Stimulated activated CD4-positive, alpha-beta T cell treated with anti-CD3 and anti-CD28 coated beads, Interleukin-12 subunit alpha, Interleukin-12 subunit beta, amount 100 ng/mL, for 4 hours (primary cell): ENCODE data around the gene OR10G8.
A peak's percentile ranks its signal among the peaks of the same experiment; 100 is the strongest.
"Not testable (repeated sequence)": the region's sequence is repeated elsewhere in the genome, so short reads cannot be mapped to it uniquely, and the experiment has no call there.

Experiments used
- DNase-seq: peaks from one replicate; pipeline ENCODE4 v3.0.0-alpha.2; 2020

The OR10G8 gene, protein sequence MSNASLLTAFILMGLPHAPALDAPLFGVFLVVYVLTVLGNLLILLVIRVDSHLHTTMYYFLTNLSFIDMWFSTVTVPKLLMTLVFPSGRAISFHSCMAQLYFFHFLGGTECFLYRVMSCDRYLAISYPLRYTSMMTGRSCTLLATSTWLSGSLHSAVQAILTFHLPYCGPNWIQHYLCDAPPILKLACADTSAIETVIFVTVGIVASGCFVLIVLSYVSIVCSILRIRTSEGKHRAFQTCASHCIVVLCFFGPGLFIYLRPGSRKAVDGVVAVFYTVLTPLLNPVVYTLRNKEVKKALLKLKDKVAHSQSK

DNA sequence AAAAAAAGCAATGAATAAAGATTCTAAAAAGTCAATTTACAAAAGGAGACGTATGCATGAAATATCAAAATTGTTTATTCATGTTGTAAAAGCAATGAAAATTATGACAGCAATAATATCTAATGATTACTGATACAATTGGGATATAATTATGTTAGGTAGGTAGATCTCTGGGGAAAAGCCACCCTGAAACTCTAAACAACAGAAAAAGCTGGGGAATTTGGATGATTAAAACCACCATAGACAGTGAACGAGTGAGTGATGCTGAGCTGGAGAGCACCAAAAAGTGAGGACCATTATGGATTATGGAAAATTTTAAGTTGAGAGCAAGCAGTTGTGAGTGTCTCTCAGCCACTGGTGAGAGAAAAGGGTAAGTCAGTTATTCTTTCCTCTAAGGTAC is at the start of gene OR10G8:
Gene OR10G8, plus strand, starts transcription at position 301 of the 400 bp plus-strand sequence. CDS start 2,825 bp downstream, outside the sequence.
- no peak for DNase-seq

DNA sequence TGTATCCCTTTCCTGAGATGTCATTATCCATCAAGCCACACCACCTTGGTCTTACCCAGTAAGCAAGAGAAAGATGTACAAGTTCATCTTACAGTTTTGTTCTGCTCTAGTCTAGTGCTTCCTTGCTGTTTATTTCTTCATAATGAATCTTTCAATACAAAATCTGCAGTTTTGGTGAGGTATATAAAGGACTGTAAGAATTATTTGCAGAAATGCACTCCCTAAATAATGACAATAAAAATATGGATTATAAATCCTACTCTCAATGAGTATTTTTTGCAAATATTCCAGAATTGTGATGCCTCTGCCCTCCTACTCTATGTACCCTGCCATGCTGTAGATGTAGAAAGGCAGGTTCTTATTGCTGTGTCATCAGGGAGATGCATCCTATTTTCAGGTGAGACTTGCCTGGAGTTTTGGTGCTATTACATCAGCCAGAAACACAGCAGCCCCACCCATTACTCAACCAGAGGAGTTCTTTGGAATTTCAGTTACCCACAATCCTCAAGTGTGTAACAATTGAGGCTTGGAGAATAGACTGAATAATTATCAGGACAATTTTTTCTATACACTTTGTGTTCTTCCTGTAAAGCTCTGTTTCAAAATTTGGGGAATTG is 48.8 kb upstream of the OR10G8 start, which contains the start of gene OR10S1:
Gene OR10S1, minus strand, starts transcription at position 51 of the 617 bp plus-strand sequence. CDS start 117 bp downstream, outside the sequence.
- no peak for DNase-seq

DNA sequence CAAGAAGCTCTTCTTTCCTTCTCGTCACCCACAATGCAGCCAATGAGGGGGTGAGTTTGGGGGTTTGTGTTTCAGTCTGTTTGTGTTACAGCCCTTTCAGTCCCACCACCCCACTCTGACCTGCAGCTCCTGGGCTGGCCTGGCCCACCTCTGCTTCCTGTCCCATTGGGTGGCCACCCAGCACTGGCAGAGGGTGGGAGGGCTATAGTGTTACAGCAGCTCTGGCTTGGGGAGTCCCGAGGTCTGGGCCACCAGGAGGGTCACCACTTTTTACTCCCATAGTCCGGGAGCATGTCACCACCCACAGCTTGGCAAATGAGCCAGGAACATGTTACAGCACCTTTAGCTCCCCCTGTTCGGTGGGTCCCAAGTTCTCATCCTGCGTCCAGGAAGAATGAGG is 47.3 kb upstream of the OR10G8 start:
- DNase-seq: no peak

DNA sequence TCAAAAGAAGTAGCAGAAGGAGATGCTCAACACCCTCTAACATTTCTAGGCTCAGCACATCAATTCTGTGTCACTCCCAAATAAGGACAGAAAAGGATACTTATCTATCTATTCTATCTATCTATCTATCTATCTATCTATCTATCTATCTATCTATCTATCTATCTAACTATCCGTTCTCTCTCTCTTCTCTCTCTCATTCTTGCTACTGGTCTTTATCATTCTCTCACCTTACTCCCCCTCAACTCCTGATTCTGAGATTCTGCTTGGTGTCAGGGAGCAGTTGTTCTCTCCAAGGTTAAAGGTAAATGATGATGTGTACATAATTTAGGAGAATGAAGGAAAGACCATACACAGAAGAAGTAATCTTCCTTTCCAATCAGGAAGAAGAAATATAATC is 31.5 kb upstream of the OR10G8 start, which contains the start of gene OR10G6:
Gene OR10G6, minus strand, starts transcription at position 43 of the 400 bp plus-strand sequence. Its CDS starts 0 bp downstream, at position 43.
- DNase-seq: no peak

DNA sequence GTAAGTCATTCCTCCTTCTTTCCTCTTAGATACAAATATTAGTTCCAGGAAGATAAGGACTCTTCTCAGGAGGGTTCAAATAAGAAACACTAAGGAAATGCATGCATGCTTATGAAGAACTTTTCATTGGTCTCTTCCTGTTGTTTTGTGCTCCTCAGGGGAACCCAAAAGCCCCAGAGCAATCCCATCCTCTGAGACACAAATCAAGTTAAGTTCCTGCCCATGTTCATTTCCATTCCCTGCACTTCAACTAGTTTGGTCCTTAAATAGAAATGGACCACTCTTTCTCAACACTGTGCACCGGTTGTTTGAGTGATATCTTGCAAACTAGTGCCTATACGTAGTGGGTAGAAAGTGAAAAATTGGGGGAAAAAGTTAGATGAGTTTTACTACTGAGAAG is 13.9 kb upstream of the OR10G8 start, which contains the start of gene OR10G4:
Gene OR10G4, plus strand, starts transcription at position 301 of the 400 bp plus-strand sequence. CDS start 2,578 bp downstream, outside the sequence.
- DNase-seq: no peak

DNA sequence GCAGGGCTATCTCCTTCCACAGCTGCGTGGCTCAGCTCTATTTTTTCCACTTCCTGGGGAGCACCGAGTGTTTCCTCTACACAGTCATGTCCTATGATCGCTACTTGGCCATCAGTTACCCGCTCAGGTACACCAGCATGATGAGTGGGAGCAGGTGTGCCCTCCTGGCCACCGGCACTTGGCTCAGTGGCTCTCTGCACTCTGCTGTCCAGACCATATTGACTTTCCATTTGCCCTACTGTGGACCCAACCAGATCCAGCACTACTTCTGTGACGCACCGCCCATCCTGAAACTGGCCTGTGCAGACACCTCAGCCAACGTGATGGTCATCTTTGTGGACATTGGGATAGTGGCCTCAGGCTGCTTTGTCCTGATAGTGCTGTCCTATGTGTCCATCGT is 10.8 kb upstream of the OR10G8 start:
- not testable (repeated sequence) for DNase-seq

DNA sequence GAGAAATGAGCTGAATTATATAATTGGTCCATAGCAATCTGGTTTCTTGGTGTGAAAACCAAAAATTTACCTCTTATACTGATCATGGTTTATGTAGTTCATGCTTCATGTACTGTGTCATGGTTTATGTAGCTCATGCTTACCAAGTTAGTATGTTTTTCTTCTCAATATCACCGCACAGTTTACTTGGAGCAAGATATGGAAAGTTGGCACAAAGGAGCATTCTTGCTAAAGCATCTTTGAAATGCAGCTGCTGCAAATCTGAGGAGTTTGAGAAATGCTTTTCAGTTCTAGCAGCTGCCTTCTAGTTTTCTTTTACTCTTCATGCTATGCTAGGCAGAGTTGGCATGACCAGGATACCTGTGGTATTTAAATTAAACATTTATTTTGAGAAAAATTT is 10.1 kb downstream of the OR10G8 start:
- no peak for DNase-seq

DNA sequence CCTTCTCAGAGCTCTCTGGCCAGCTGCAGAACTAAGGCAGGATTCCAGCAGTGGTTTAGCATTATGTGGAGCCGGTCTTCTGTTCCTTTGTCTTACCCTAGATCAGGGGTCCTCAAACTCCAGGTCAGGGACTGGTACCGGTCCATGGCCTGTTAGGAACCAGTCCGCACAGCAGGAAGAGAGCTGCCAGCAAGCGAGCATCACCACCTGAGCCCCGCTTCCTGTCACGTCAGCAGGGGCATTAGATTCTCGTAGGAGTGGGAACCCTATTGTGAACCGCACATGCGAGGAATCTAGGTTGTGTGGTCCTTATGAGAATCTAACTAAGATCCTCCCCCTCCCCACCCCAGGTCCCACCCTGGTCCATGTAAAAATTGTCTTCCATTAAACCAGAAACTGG is 13.0 kb downstream of the OR10G8 start:
- no peak for DNase-seq

DNA sequence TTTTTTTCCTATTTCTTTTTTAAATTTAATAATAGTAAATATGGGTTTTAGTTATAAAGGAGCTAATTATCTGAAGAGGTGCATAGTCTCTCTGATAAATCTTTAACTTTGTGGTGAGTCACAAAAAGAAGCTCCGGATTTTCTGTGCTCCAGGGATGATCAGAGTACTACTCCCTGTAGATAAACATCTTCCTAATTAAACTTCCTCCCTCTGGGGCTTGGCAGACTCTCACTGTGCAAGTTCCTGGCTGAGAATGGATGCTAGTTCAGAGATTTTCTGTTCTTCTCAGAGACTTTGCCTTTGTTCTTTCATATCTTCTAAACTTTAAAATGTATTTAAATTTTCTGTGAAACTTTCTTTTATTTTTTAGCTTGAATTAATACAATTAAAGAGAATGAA is 14.7 kb downstream of the OR10G8 start, which contains the start of gene OR10G7:
Gene OR10G7, minus strand, starts transcription at position 72 of the 400 bp plus-strand sequence. CDS start 2,324 bp downstream, outside the sequence.
- no peak for DNase-seq

DNA sequence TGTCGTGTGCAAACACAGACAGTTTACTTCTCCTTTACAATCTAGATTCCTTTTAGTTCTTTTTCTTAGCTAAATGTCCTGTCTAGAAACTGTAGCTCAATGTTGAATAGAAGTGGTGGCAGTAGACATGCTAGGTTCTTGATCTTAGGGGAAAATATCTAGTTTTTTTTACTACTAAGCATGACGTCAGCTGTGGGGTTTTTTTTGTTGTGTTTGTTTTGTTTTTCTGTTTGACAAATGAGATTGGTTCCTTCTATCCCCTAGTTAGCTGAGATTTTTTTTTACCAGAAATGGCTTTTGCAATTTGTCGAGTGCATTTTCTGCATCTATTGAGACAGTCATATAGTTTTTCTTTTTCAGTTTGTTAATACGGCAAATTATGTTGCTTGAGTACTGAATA is 16.8 kb downstream of the OR10G8 start:
- DNase-seq: no peak

DNA sequence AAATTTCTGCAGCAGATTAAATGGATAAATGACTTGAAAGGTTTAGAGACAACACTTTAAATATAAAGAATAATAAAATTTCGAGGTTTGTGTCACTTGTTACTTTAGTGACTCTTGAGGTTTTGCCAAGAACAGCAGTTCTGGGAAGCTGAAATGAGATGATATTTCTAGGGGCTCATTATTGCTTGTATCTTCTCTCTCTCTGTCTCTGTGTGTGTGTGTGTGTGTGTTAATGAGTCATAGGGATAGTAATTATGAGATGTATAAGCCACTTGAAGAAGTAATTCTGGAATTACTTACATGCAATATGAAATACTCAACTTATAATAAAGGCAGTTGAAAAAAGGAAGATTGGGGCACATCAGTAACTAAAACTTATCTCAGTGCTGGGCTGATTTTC is 24.1 kb downstream of the OR10G8 start:
- DNase-seq: no peak

DNA sequence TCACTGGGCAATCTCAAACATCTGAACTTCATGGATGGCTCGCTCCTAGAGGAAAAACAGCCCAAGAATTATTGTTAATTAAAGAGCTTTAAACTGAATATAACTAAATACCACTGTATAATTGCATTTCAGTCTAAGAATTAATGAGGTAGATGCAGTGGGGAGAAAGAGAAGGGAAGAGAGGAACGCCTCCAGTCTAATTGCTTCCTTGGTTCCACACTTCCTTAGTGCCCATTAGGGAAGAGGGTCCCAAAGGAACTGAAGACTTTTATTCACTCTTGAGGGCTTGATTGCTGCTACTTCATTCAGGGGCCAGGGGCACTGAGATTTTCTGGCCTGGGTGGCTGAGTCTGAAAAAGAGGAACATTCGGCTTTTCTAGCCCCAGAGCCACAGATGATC is 26.4 kb downstream of the OR10G8 start:
- DNase-seq: no peak

DNA sequence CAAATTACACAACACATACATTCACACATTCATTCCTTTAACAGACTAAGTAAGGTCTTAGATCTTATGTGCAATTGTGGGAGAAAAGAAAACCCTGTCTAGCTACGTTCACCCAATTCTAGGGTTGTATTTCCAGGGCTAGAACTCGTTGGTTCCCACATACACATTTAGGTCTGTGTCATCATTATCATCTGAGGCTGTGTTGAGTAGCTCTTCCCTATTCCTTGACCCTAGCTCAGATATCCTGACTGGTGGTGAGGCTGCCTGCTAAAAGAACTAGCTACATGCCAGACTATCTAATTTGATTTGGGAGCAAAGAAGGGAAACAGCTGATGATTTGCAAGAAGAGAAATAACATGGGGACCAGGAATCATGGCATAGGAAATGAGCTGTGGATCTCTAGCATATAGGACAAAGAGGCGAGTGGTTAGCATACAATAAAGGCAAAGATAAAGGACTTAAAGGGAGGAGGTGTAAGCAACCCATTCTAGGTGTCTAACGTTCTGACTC is 42.1 kb downstream of the OR10G8 start:
- no peak for DNase-seq

DNA sequence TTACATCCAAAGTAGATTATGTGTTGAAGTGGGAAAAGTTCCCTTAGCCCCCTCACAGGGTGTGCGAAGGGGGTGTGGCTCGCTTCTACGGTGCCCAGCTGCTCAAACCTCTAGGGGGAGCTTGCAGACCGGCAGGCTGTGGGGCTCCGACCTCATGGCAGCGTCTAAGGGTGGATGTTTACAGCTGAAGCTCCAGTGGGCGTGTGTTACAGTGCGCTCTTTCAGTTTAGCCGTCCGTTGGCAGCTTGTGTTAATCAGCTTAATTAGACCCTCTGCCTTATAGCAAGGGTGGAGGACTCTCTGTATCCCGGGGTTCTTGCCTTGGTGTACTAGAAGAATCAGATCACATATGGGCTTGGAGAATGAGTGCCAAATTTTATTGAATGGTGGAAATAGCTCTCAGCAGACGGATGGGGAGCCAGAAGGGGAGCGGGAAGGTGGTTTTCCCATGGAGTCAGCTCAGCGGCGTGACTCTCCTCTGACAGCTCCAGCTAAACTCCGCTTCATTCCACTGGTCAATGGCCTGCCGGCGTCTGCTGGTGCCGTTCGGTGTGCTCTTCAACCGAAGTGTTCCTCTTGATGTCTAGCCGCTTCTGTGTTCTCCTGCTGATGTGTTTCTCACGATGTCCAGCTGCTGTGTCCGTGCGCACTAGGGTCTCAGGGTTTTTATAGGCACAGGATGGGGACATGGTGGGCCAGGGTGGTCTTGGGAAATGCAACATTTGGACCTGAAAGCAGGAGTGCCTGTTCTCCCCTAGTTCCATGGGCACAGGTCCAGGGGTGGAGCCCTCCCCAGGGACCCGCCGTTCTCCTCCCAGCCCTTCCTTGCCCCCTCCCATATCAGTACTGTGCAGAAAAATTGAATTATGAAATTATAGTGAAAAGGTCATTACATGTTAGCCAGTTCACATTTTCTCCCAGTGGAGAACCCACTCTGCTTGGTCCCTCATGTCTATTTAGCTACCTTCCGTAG is 43.1 kb downstream of the OR10G8 start:
- DNase-seq: peak; percentile 24

DNA sequence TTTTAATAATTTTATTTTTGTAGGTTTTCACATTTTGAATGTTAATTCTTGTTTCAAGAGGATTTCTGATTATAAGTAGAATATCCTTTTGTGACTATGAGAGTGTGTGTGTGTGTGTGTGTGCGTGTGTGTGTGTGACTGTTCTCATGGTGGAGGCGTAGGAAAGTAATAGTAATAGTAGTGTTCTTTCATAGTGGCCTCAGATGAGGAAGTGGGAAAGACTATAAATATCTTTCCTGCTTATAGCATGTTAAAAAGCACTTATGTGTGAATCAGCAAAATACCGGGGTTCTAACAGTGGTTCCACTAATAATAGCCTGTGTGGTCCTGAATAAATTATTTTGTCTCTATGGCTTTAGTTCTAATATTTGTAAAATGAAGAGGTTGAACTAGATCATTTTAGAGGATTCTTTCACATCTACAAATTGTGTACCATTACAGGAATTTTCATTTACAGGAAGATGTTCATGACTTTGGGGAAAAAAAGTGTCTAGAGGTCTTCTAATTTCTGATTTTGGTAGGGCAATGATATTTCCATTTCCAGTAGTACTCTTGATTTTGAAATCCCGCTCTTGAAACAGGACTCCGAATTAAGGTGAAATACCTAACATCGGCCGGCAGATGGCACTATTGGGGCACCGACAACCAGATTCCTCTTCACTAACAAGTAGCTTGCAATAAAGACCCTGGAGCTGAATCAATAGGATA is 44.5 kb downstream of the OR10G8 start:
- peak; percentile 59 for DNase-seq

DNA sequence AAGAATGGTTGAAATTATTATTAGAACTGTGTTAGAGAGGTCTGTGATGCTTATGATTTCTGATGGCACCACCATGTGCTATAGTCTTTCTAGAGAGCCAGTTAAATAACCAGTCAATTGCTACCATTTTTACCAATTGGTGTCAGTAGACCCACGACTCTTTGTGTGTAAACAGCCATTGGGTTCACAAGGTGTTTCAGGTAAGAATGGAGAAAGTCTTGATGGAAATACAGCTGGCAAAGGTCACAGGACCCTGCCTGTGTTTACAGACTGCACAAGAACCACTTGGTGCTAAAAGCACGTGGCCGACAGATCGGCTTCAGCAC is 45.0 kb downstream of the OR10G8 start:
- DNase-seq: no peak

DNA sequence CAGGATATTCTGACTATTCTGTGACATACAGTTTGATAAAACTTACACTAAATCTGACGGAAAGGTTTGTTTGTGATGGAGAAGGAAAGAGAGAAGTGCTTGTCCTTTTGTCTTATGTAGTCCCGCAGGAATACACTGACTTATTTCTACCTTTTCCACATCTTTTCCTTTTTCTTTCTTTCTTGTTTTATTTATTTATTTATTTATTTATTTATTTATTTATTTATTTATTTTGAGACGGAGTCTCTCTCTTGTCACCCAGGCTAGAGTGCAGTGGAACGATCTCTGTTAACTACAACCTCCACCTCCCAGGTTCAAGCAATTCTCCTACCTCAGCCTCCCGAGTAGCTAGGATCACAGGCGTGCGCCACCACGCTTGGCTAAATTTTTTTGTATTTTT is 45.5 kb downstream of the OR10G8 start:
- no peak for DNase-seq

DNA sequence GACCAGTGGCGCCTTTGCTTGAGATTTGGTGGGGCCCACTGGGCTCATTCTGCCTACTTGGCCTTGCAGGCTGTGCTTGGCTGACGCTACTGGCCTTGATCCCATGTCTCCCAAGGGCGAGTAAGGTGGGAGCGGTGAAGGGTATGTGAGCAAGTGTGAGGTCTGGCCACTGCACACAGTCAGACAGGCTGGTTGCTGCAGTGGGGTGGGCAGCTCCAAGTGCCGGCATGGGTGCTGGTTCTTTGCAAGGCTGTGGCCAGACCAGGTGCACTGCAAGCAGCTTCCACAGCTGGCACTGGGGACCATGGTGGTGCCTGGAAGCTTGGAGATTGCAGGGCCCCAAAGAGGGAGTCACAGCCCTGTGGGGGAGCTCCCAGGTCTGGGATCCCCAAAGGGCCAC is 48.0 kb downstream of the OR10G8 start:
- no peak for DNase-seq

DNA sequence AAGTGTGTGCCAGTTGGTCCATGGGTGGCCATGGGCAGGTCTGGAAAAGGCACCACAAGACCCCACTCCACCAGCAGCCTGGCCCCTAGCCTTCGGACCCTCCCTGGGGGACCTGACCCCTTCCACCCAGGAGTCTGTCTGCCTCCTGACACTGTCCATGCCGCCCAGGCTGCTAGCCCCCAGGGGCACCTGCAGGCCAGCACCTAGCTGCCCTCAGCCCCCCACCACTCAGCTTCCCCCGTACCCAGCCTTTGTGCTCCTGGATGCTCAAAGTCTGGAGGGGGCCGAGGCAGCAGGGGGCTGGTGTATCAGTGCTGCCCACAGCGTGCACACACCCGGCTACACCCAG is 48.9 kb downstream of the OR10G8 start:
- no peak for DNase-seq

DNA sequence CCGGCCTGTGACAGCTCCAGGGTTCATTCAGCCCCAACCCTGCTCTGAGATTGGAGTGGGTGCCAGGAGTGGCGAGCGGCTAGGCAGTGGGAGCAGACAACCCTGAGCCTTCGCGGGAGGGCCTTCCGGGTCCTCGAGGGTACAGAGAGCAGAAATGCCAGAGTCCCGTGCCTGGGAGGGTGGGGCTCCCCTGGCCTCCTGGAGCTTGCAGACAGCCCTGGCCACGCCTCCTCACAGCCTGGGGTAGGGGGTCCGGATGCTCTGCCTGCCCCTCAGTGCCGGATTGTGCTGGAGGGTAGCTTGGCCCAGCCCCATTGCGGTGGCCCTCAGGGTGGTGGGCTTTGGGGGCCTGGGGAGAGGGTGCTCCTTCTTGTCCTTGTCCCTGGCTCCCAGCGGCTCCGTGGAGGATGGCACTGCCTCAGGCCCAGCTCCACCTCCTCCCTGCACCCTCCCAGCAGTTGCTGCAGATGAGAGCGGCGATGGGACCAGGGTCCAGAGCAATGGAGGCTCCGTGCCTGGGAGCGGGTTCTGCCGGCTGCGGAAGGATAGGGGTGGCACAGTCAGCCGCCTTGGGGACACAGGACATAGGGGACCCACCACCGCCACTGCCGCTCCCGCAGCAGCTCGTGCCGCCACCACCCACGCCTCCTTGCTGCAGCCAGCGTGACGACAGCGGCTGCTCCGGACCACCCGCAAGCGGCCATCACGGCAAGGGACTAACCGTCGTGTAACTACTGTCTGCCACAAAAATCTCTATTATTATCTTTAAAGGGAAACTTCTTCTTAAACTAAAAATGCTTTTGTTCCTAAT is 49.4 kb downstream of the OR10G8 start:
- DNase-seq: no peak

DNA sequence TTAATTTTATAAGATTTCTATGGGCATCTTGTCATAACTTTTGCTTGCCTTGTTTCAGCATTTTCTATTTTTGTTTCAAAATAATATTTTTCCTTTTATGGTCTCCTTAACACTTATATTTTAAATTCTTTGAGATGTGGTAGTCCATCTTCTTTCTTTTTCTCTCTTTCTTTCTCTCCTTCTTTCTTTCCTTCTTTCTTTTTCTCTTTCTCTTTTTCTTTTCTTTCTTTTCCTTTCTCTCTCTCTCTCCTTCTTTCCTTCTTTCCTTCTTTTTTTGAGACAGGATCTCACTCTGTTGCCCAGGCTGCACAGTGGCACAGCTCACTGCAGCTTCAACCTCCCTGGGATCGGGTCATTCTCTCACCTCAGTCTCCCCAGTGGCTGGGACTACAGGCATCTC is 50.7 kb downstream of the OR10G8 start:
- DNase-seq: no peak
